ENCODE measurements around the gene SDK2. TPM values are rescaled to one million over a fixed set of nuclear protein-coding genes. Genes with fewer than 3 reads are reported as not detected.

Gene SDK2
- total and polyA plus RNA-seq, 2 of the 8 experiments (the other 6 are each of a cell fraction or from before 2014, with no cell fraction given): 3.9 to 4.1 TPM

GRCh38 chr17:73595931-73596330, 48.3 kb downstream of the SDK2 start:
- no peak overlapping the region for H3K9ac ChIP-seq (replicated peaks in 1 of 4; ENCODE audit: extremely low read depth in 1 of 4, low read depth in 3 of 4, low read length in 3 of 4)
- 88% methylated on average over 7 of the region's 7 CpGs; no CpG with 5 or more reads in 1 of the 2 experiments for WGBS, 2 experiments (ENCODE audit: extremely low coverage in 1 of 2, insufficient coverage in 1 of 2, insufficient read length in 1 of 2, insufficient replicate concordance in 2 of 2, low coverage in 1 of 2, low lambda C conversion rate in 2 of 2, missing lambda C conversion rate in 1 of 2)
- no peak overlapping the region for H2AFZ ChIP-seq (ENCODE audit: low read length)
- peak overlapping the region; percentile 52; the same call in 1 of the 2 replicates for H2BK5ac ChIP-seq (ENCODE audit: low read depth, low read length)
- H3K4me2 ChIP-seq (ENCODE audit: insufficient read depth in 1 of 2, low read depth in 2 of 2, low read length in 2 of 2): no peak overlapping the region
- no peak for DNase-seq (ENCODE audit: low read depth in 1 of 2, low spot score in 2 of 2)
- no peak overlapping the region for H3K4me3 ChIP-seq (ENCODE audit: extremely low read depth in 1 of 4, insufficient read depth in 2 of 4, low read depth in 3 of 4, low read length in 4 of 4)
- H4K5ac ChIP-seq (ENCODE audit: insufficient read length, low read depth, low read length): no peak overlapping the region
- peak overlapping the region; percentile 19; the same call in 1 of the 2 replicates for H3K18ac ChIP-seq (ENCODE audit: extremely low read depth, low read length)
- no peaks in the 10 kb centered on the region; a peak in 1 of 8 replicates for H3K36me3 ChIP-seq (ENCODE audit: control insufficient read depth in 2 of 4, insufficient read depth in 4 of 4, low read length in 3 of 4)
- no peaks in the 10 kb centered on the region for H3K27me3 ChIP-seq (replicated peaks in 1 of 4; ENCODE audit: control insufficient read depth in 3 of 4, extremely low read depth in 1 of 4, insufficient read depth in 3 of 4, low read length in 3 of 4)
- no peak overlapping the region for H2BK20ac ChIP-seq (ENCODE audit: low read length)
- no peak for FAIRE-seq
- H3K56ac ChIP-seq (replicated peaks; ENCODE audit: insufficient read length, low read depth, low read length): no peak overlapping the region
- ChIA-PET POLR2A (ENCODE audit: partially characterized antibody) (interaction anchor here (1.1 kb wide), 1 partner anchor 18 kb away, joined by 3 read pairs; no protein-coding TSS in a partner anchor), CTCF (ENCODE audit: partially characterized antibody) (interaction anchor here (0.6 to 4.7 kb wide), 15 partner anchors 9 to 603 kb away, joined by 3 to 40 read pairs (median 5); partner anchors contain the start of gene SDK2)
- no peak overlapping the region for H3K4ac ChIP-seq (replicated peaks; ENCODE audit: insufficient read length, low read depth, low read length)
- no peaks in the 10 kb centered on the region; the same call in 1 of the 2 replicates for H3K23me2 ChIP-seq (ENCODE audit: low read depth, low read length)
- H2BK120ac ChIP-seq (replicated peaks; ENCODE audit: low read depth, low read length): no peak overlapping the region
- H3K79me2 ChIP-seq (ENCODE audit: control insufficient read depth in 1 of 2, insufficient read depth in 2 of 2, low read length in 2 of 2): no peaks in the 10 kb centered on the region
- H2BK12ac ChIP-seq (ENCODE audit: low read depth, low read length): peak overlapping the region; percentile 60; the same call in 1 of the 2 replicates
- no peaks in the 10 kb centered on the region for H3K9me3 ChIP-seq (ENCODE audit: insufficient read depth in 2 of 2, low read depth in 1 of 2, low read length in 1 of 2)
- no peak overlapping the region for H2AK5ac ChIP-seq (ENCODE audit: low read depth, low read length)
- H4K8ac ChIP-seq (ENCODE audit: extremely low read depth, insufficient read depth, low read length): no peak overlapping the region; the same call in 1 of the 2 replicates
- H3K27ac ChIP-seq (ENCODE audit: low read depth, low read length): no peak overlapping the region
- H3K4me1 ChIP-seq (replicated peaks in 1 of 4; ENCODE audit: control insufficient read depth in 3 of 4, insufficient read depth in 4 of 4, low read length in 3 of 4): peaks cover 0 to 5% (median 2%) of the 10 kb centered on the region in 4 experiments; a peak in 5 of 7 replicates
- H4K20me1 ChIP-seq (replicated peaks in 1 of 2; ENCODE audit: control insufficient read depth in 1 of 2, insufficient read depth in 2 of 2, low read length in 2 of 2): peaks cover 0 to 5% of the 10 kb centered on the region in 2 experiments
- no peak overlapping the region; the same call in 1 of the 2 replicates for H2BK15ac ChIP-seq (ENCODE audit: low read length)
- no peak overlapping the region for H3K23ac ChIP-seq (ENCODE audit: insufficient read length)
- 0 out of 2 replicates have a peak, but pooled peaks cover 4% of the 10 kb centered on the region for H3K79me1 ChIP-seq (ENCODE audit: low read depth, low read length)
- H4K91ac ChIP-seq (replicated peaks; ENCODE audit: insufficient read length, low read length): peak overlapping the region; percentile 30
- no peak overlapping the region for H3K14ac ChIP-seq (ENCODE audit: insufficient read length)
- no peak for TF ChIP-seq CEBPB (IDR thresholded peaks at IDR 0.05; ENCODE audit: low read depth, low read length)
- TF ChIP-seq ATF3 (IDR thresholded peaks at IDR 0.05; ENCODE audit: insufficient read depth, low read depth, low read length): no peak
- no peak for TF ChIP-seq POLR2AphosphoS5 (IDR thresholded peaks at IDR 0.05; ENCODE audit: low read depth, low read length)
- TF ChIP-seq CBX8 (IDR thresholded peaks at IDR 0.05; ENCODE audit: borderline replicate concordance, low read depth, low read length): no peak
- TF ChIP-seq EZH2 (IDR thresholded peaks at IDR 0.05; ENCODE audit: low read depth, low read length, severe bottlenecking): no peak
- TF ChIP-seq PHF8 (conservative IDR thresholded peaks at IDR 0.05; ENCODE audit: low read depth, low read length): no peak
- no peak for TF ChIP-seq KDM5A (IDR thresholded peaks at IDR 0.05; ENCODE audit: low read length)
- no peak for TF ChIP-seq TCF12 (IDR thresholded peaks at IDR 0.05; ENCODE audit: low read depth, low read length)
- TF ChIP-seq SRF (IDR thresholded peaks at IDR 0.05; ENCODE audit: low read depth, low read length): no peak
- TF ChIP-seq ZNF274 (IDR thresholded peaks at IDR 0.05; ENCODE audit: borderline replicate concordance, extremely low read depth, low read length): no peak
- no peak for TF ChIP-seq CBX5 (IDR thresholded peaks at IDR 0.05; ENCODE audit: low read depth, low read length)
